Brain microvascular endothelial cell (primary cell): Measurements from ENCODE around the gene NPLOC4.
"Not testable (repeated sequence)": the region's sequence is repeated elsewhere in the genome, so short reads cannot be mapped to it uniquely, and the experiment has no call there.

Experiments used
- DNase-seq: peaks from one replicate; pipeline ENCODE4 v3.0.0-alpha.2; 2020
- H3K27ac ChIP-seq: fragments of 250-450 bp; sonication (Bioruptor Pico); 2 replicates; pipeline ENCODE4 v1.5.1; 2020; ENCODE audit warnings: mild to moderate bottlenecking, moderate library complexity
- H3K27me3 ChIP-seq: fragments of 250-450 bp; sonication (Bioruptor Pico); replicated peaks from 2 replicates; pipeline ENCODE4 v1.5.1; 2020; ENCODE audit warnings: mild to moderate bottlenecking
- H3K36me3 ChIP-seq: fragments of 250-450 bp; sonication (Bioruptor Pico); replicated peaks from 2 replicates; pipeline ENCODE4 v1.5.1; 2020; ENCODE audit warnings: mild to moderate bottlenecking
- H3K4me3 ChIP-seq: 2 replicates; pipeline ENCODE4 v1.5.1; 2011; ENCODE audit warnings: low read depth, mild to moderate bottlenecking, control low read depth, low read length, moderate library complexity
- in situ Hi-C: cut with HindIII; loops from 2 replicates; pipeline ENCODE4 v1.10.0; 2017; ENCODE audit warnings: low sequenced_read_pairs, low pct_ligation_motif_present
- TF ChIP-seq, protein P1 (sequence below): IDR thresholded peaks from 2 replicates; pipeline ENCODE4 v1.5.1; 2011; ENCODE audit warnings: low read depth, mild to moderate bottlenecking, moderate library complexity, low read length, control low read depth, inconsistent platforms; ENCODE audit errors: missing control alignments

NPLOC4 gene

GRCh38 chr17:81534157-81535006 lies 102.5 kb downstream of the NPLOC4 start:
- DNase-seq: no peak
- TF ChIP-seq, protein P1, sequence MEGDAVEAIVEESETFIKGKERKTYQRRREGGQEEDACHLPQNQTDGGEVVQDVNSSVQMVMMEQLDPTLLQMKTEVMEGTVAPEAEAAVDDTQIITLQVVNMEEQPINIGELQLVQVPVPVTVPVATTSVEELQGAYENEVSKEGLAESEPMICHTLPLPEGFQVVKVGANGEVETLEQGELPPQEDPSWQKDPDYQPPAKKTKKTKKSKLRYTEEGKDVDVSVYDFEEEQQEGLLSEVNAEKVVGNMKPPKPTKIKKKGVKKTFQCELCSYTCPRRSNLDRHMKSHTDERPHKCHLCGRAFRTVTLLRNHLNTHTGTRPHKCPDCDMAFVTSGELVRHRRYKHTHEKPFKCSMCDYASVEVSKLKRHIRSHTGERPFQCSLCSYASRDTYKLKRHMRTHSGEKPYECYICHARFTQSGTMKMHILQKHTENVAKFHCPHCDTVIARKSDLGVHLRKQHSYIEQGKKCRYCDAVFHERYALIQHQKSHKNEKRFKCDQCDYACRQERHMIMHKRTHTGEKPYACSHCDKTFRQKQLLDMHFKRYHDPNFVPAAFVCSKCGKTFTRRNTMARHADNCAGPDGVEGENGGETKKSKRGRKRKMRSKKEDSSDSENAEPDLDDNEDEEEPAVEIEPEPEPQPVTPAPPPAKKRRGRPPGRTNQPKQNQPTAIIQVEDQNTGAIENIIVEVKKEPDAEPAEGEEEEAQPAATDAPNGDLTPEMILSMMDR: no peak
- in situ Hi-C loops: no loop called here
- Histone ChIP-seq H3K27me3 (peaks cover 6% of the 10 kb centered on the region), H3K27ac (no peak overlapping the region), H3K36me3 (no peaks in the 10 kb centered on the region), H3K4me3 (no peak overlapping the region)

GRCh38 chr17:81533339-81534141 lies 103.4 kb downstream of the NPLOC4 start:
- Histone ChIP-seq H3K27me3 (peaks cover 9% of the 10 kb centered on the region), H3K27ac (no peak overlapping the region), H3K36me3 (no peaks in the 10 kb centered on the region), H3K4me3 (no peak overlapping the region)
- DNase-seq: no peak
- TF ChIP-seq, protein P1: no peak
- in situ Hi-C loops: no loop called here

DNA sequence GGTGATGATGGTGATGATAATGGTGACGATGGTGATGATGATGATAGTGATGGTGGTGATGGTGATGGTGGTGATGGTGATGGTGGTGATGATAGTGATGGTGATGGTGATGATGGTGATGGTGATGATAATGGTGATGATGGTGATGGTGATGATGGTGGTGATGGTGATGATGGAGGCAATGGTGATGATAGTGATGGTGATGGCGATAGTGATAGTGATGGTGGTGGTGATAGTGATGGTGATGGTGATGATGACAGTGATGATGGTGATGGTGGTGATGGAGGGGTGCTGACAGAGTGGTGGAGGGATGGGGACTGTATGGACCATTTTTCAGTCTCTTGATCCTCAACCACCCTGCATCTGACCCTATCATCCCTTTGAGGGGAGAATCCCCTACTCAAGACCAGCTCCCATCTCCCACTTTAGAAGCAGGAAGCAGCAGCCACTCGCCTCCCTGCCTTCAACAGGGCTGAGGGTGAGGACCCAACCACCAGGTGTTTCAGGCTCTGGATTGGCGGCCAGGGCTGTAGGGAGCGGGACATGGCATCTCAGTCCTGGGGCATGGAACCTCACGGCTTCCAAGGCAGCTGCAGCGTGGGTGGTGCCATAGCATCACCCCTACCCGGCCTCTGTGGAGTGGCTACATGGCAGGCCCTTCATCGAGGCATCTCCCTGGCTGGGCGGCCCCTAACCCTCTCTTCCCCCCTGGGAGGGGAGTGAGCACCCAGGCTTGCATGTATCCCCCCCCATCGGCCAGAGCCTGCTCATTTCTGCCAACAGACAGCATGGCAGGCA lies 104.2 kb downstream of the NPLOC4 start:
- Histone ChIP-seq H3K36me3 (no peaks in the 10 kb centered on the region), H3K27ac (no peak overlapping the region), H3K27me3 (peaks cover 9% of the 10 kb centered on the region), H3K4me3 (no peak overlapping the region)
- in situ Hi-C loops: no loop called here
- DNase-seq: no peak
- TF ChIP-seq, protein P1: no peak

- in situ Hi-C loops, H3K36me3 ChIP-seq, H3K27me3 ChIP-seq, H3K27ac ChIP-seq, H3K4me3 ChIP-seq, DNase-seq: not testable (repeated sequence)
Observed at GRCh38 chr17:81531998-81532404, 104.9 kb downstream of the NPLOC4 start.

DNA sequence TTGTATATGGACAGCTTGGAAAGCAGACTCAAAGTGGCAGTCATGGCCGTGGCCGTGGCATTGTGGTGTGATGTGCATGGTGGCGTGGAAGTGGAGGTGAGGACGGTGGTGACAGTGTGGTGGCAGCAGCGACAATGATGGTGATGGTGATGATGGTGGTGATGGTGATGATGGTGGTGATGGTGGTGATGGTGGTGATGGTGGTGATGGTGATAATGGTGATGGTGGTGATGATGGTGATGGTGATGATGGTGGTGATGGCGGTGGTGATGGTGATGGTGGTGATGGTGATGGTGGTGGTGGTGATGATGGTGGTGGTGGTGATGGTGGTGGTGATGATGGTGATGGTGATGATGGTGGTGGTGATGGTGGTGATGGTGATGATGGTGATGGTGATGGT lies 105.9 kb downstream of the NPLOC4 start:
- H3K36me3 ChIP-seq, H3K27me3 ChIP-seq, H3K4me3 ChIP-seq, DNase-seq, H3K27ac ChIP-seq, in situ Hi-C loops: not testable (repeated sequence)

- no peak overlapping the region for H3K4me3 ChIP-seq
- in situ Hi-C loops: no loop called here
- H3K27ac ChIP-seq: no peak overlapping the region
- TF ChIP-seq, protein P1: no peak
- peaks cover 4% of the 10 kb centered on the region for H3K27me3 ChIP-seq
- no peak for DNase-seq
- no peaks in the 10 kb centered on the region for H3K36me3 ChIP-seq
Observed at GRCh38 chr17:81529437-81529803, 107.5 kb downstream of the NPLOC4 start.
